ENCODE measurements around the gene CACNB2.

DNA sequence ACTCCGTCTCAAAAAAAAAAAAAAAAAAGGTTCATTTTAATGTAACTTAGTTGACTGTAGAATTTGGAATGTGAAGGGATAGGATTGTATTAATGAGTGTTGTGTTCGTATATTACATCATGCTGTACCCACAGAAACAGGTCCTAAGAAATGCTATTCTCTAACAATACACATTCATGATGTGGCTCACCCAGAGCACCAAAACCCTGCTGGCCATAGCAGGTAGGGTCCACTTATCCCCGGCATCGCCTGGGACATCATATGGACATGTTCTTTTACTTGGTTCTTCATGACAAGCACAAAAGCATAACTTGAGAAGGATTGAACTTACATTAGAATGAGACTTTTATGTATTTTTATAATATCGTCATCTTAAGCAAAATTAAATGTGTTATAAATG lies 241.5 kb downstream of the CACNB2 start:
- TF ChIP-seq, protein P1, sequence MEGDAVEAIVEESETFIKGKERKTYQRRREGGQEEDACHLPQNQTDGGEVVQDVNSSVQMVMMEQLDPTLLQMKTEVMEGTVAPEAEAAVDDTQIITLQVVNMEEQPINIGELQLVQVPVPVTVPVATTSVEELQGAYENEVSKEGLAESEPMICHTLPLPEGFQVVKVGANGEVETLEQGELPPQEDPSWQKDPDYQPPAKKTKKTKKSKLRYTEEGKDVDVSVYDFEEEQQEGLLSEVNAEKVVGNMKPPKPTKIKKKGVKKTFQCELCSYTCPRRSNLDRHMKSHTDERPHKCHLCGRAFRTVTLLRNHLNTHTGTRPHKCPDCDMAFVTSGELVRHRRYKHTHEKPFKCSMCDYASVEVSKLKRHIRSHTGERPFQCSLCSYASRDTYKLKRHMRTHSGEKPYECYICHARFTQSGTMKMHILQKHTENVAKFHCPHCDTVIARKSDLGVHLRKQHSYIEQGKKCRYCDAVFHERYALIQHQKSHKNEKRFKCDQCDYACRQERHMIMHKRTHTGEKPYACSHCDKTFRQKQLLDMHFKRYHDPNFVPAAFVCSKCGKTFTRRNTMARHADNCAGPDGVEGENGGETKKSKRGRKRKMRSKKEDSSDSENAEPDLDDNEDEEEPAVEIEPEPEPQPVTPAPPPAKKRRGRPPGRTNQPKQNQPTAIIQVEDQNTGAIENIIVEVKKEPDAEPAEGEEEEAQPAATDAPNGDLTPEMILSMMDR (IDR thresholded peaks at IDR 0.05): no peak
- TF ChIP-seq POLR2A (IDR thresholded peaks at IDR 0.05; ENCODE audit: low read depth): no peak

Measured in esophagus muscularis mucosa (tissue), 3 donors.